Measurements from ENCODE around the gene MYBPC3.
"Not testable (repeated sequence)": the region's sequence is repeated elsewhere in the genome, so short reads cannot be mapped to it uniquely, and the experiment has no call there.

Gene MYBPC3

GRCh38 chr11:47337229-47337924, 15.1 kb downstream of the MYBPC3 start:
- no peak for DNase-seq (ENCODE audit: low read depth)

- DNase-seq (ENCODE audit: low read depth) = no peak
These were observed 15.9 kb downstream of the MYBPC3 start for GRCh38 chr11:47336595-47336994.

- DNase-seq (ENCODE audit: low read depth) = no peak
These were observed 16.8 kb downstream of the MYBPC3 start for GRCh38 chr11:47335733-47336132.

- not testable (repeated sequence) for DNase-seq (ENCODE audit: low read depth)
These were observed 17.6 kb downstream of the MYBPC3 start for GRCh38 chr11:47334699-47335411.

- DNase-seq (ENCODE audit: low read depth) = no peak
These were observed 18.5 kb downstream of the MYBPC3 start for GRCh38 chr11:47333886-47334443.

- no peak for DNase-seq (ENCODE audit: low read depth)
These were observed 19.0 kb downstream of the MYBPC3 start for GRCh38 chr11:47333526-47333845.

GRCh38 chr11:47332791-47333525, 19.5 kb downstream of the MYBPC3 start:
- no peak for DNase-seq (ENCODE audit: low read depth)

- no peak for DNase-seq (ENCODE audit: low read depth)
These were observed 20.2 kb downstream of the MYBPC3 start for GRCh38 chr11:47332303-47332711.

GRCh38 chr11:47331454-47332302, 20.8 kb downstream of the MYBPC3 start:
- DNase-seq (ENCODE audit: low read depth) = no peak

GRCh38 chr11:47329987-47330931, 22.2 kb downstream of the MYBPC3 start:
- DNase-seq (ENCODE audit: low read depth) = no peak

- DNase-seq (ENCODE audit: low read depth) = no peak
These were observed 23.0 kb downstream of the MYBPC3 start for GRCh38 chr11:47329431-47329986.

- no peak for DNase-seq (ENCODE audit: low read depth)
These were observed 23.8 kb downstream of the MYBPC3 start for GRCh38 chr11:47328449-47329390.

GRCh38 chr11:47327949-47328348, 24.6 kb downstream of the MYBPC3 start:
- DNase-seq (ENCODE audit: low read depth) = no peak

- DNase-seq (ENCODE audit: low read depth) = no peak
These were observed 25.5 kb downstream of the MYBPC3 start for GRCh38 chr11:47327025-47327424.

- no peak for DNase-seq (ENCODE audit: low read depth)
These were observed 26.3 kb downstream of the MYBPC3 start for GRCh38 chr11:47326198-47326597.

- peak; percentile 34 for DNase-seq (ENCODE audit: low read depth)
These were observed 27.0 kb downstream of the MYBPC3 start for GRCh38 chr11:47325271-47326041.

- no peak for DNase-seq (ENCODE audit: low read depth)
These were observed 28.0 kb downstream of the MYBPC3 start for GRCh38 chr11:47324520-47324919.

- no peak for DNase-seq (ENCODE audit: low read depth)
These were observed 34.3 kb downstream of the MYBPC3 start for GRCh38 chr11:47318166-47318565.

Measured in amniotic epithelial cell (primary cell).